A549 (cell line): ENCODE data around the gene GRM7. TPM values are rescaled to one million over a fixed set of nuclear protein-coding genes. Genes with fewer than 3 reads are reported as not detected.

Source experiments
- ATAC-seq, 2 experiments: fragments of 200-7000 bp in 1 of 2; fragments of >200 bp in 1 of 2; cut with Nextera tagmentation in 1 of 2; cut with Tn5 transposase in 1 of 2; 3 replicates each; pipeline versions ENCODE4 v1.8.0 to v1.9.1; 2018 to 2020; ENCODE audit warnings: mild to moderate bottlenecking in 1 of 2, moderate library complexity in 1 of 2
- CTCF ChIA-PET: fragments of 300-600 bp; sonication (Branson Sonifier 250); formaldehyde crosslinking; extraction: SDS; loops from one replicate; lab custom pipeline; 2021; ENCODE audit warnings: antibody characterized with exemption, inconsistent platforms; lab: Yijun Ruan, JAX
- POLR2A ChIA-PET: fragments of 350-600 bp; formaldehyde crosslinking; extraction: SDS; loops from one replicate; lab custom pipeline; 2021; ENCODE audit warnings: antibody characterized with exemption, inconsistent platforms; lab: Yijun Ruan, JAX
- DNase-seq, 2 experiments: peaks; one replicate each; pipeline versions ENCODE4 v3.0.0 to v3.0.0-alpha.2; 2011 to 2016; ENCODE audit warnings: low read depth in 1 of 2, low spot score in 1 of 2
- FAIRE-seq: peaks from 2 replicates; lab custom pipeline; 2011; peaks lifted over from hg19 to GRCh38; lab: Jason Lieb, UNC
- H3K27ac ChIP-seq, 2 experiments: fragments of >200 bp; sonication (Bioruptor Twin); formaldehyde crosslinking; 3 replicates each; pipeline ENCODE4 v1.5.1; 2016 to 2017
- H3K4me1 ChIP-seq: fragments of >200 bp; sonication (Bioruptor Twin); formaldehyde crosslinking; 3 replicates; pipeline ENCODE4 v1.6.1; 2016
- H3K4me2 ChIP-seq: fragments of >200 bp; sonication (Bioruptor Twin); formaldehyde crosslinking; 3 replicates; pipeline ENCODE4 v1.6.1; 2016
- H3K4me3 ChIP-seq: fragments of >200 bp; sonication (Bioruptor Twin); formaldehyde crosslinking; 3 replicates; pipeline ENCODE4 v1.5.1; 2016
- H3K9me3 ChIP-seq: fragments of >200 bp; sonication (Bioruptor Twin); formaldehyde crosslinking; 3 replicates; pipeline ENCODE4 v1.6.1; 2016
- CBX8 ChIP-seq: fragments of 200-600 bp; sonication (generic); IDR thresholded peaks from 2 replicates; pipeline ENCODE4 v1.6.1; 2016
- CEBPB ChIP-seq, 2 experiments: fragments of >200 bp in 1 of 2; sonication (Bioruptor Twin) in 1 of 2; formaldehyde crosslinking in 1 of 2; IDR thresholded peaks; 2 replicates each; pipeline ENCODE4 v1.6.1; 2012 to 2016
- CHD4 ChIP-seq: fragments of 200-600 bp; sonication (generic); IDR thresholded peaks from 2 replicates; pipeline ENCODE4 v1.6.1; 2016; ENCODE audit warnings: antibody characterized with exemption, mild to moderate bottlenecking, borderline replicate concordance
- EHMT2 ChIP-seq: fragments of 200-600 bp; sonication (generic); IDR thresholded peaks from 2 replicates; pipeline ENCODE4 v1.6.1; 2016; ENCODE audit warnings: antibody characterized with exemption, low read depth, mild to moderate bottlenecking, moderate library complexity
- EP300 ChIP-seq, 2 experiments: fragments of >200 bp; sonication (Bioruptor Twin); formaldehyde crosslinking; IDR thresholded peaks; 2 replicates in 1 of 2; 3 replicates in 1 of 2; pipeline ENCODE4 v1.6.1; 2016 to 2017
- FOSL2 ChIP-seq, 2 experiments: fragments of 450-650 bp in 1 of 2; fragments of >200 bp in 1 of 2; sonication (Bioruptor Twin) in 1 of 2; formaldehyde crosslinking; IDR thresholded peaks; 2 replicates each; pipeline versions ENCODE4 v1.5.0 to v1.6.1; 2016 to 2020; ENCODE audit warnings: mild to moderate bottlenecking in 1 of 2, moderate library complexity in 1 of 2
- FOXS1 ChIP-seq: fragments of 250-450 bp; sonication (Bioruptor Pico); IDR thresholded peaks from 2 replicates; pipeline ENCODE4 v1.5.0; 2020; ENCODE audit warnings: mild to moderate bottlenecking, moderate library complexity
- HOXB13 ChIP-seq: fragments of 250-450 bp; sonication (Bioruptor Pico); IDR thresholded peaks from 2 replicates; pipeline ENCODE4 v1.5.0; 2020; ENCODE audit warnings: low read depth, mild to moderate bottlenecking, moderate library complexity
- KDM5A ChIP-seq: fragments of 200-600 bp; sonication (generic); IDR thresholded peaks from 2 replicates; pipeline ENCODE4 v1.6.1; 2016; ENCODE audit warnings: antibody characterized with exemption, mild to moderate bottlenecking
- MAFK ChIP-seq: fragments of 450-650 bp; IDR thresholded peaks from 2 replicates; pipeline ENCODE4 v1.6.1; 2014; ENCODE audit not compliant: partially characterized antibody
- NFE2L2 ChIP-seq: fragments of 150-350 bp; conservative IDR thresholded peaks from 2 replicates; pipeline ENCODE4 v1.6.1; 2014; ENCODE audit warnings: low read length
- NR3C1 ChIP-seq: fragments of >200 bp; sonication (Bioruptor Twin); formaldehyde crosslinking; IDR thresholded peaks from 3 replicates; pipeline ENCODE4 v1.6.1; 2017
- POLR2AphosphoS2 ChIP-seq: conservative IDR thresholded peaks from 2 replicates; pipeline ENCODE4 v1.6.1; 2012; ENCODE audit warnings: low read length, improper control_type of control experiment, inconsistent platforms
- RARB ChIP-seq: fragments of 250-450 bp; sonication (Bioruptor Pico); IDR thresholded peaks from 2 replicates; pipeline ENCODE4 v1.8.0; 2021; ENCODE audit warnings: mild to moderate bottlenecking, moderate library complexity
- RNF2 ChIP-seq: fragments of 200-600 bp; sonication (generic); IDR thresholded peaks from 2 replicates; pipeline ENCODE4 v1.6.1; 2016; ENCODE audit warnings: low read depth, mild to moderate bottlenecking, antibody characterized with exemption, moderate library complexity, borderline replicate concordance
- SMC3 ChIP-seq: fragments of >200 bp; sonication (Bioruptor Twin); formaldehyde crosslinking; IDR thresholded peaks from 3 replicates; pipeline ENCODE4 v1.6.1; 2018; ENCODE audit warnings: inconsistent platforms
- TFCP2L1 ChIP-seq: fragments of 250-450 bp; sonication (Bioruptor Pico); IDR thresholded peaks from 2 replicates; pipeline ENCODE4 v1.5.0; 2021; ENCODE audit warnings: mild to moderate bottlenecking
- ZFP36 ChIP-seq: fragments of 450-650 bp; IDR thresholded peaks from 2 replicates; pipeline ENCODE4 v1.6.1; 2014; ENCODE audit warnings: borderline replicate concordance; ENCODE audit not compliant: partially characterized antibody
- ZSCAN20 ChIP-seq: fragments of 250-450 bp; sonication (Bioruptor Pico); IDR thresholded peaks from 2 replicates; pipeline ENCODE4 v1.8.0; 2022; ENCODE audit warnings: mild to moderate bottlenecking, moderate library complexity
- WGBS: methylation state at CpG from one replicate; pipeline ENCODE4 v1.1.6; 2017; ENCODE audit errors: missing lambda C conversion rate; 5-methylcytosine and 5-hydroxymethylcytosine counted together
- polyA plus RNA-seq, 4 experiments: library from polyadenylated mRNA; depleted of rRNA in 3 of 4; stranded (reverse); fragments of >200 nt; fragmentation: RNase III in 1 of 4; extraction: RNeasy Plus Mini Kit Qiagen cat#74134 plus additional on column Dnase treatment in 1 of 4; gene quantifications; 2 replicates in 3 of 4; 3 replicates in 1 of 4; pipeline ENCODE4 v1.2.3, GENCODE V29; 2011 to 2017
- TF ChIP-seq, protein P1 (sequence below): fragments of >200 bp; sonication (Bioruptor Twin); formaldehyde crosslinking; IDR thresholded peaks from 2 replicates; pipeline ENCODE4 v1.6.1; 2016
- TF ChIP-seq, protein P2 (sequence below): fragments of 250-450 bp; sonication (Bioruptor Pico); IDR thresholded peaks from 2 replicates; pipeline ENCODE4 v1.5.0; 2021; ENCODE audit warnings: mild to moderate bottlenecking, moderate library complexity, borderline replicate concordance
- TF ChIP-seq, protein P3 (sequence below): fragments of 150-350 bp; IDR thresholded peaks from 2 replicates; pipeline ENCODE4 v1.6.1; 2014; ENCODE audit warnings: low read depth, mild to moderate bottlenecking, low read length
- TF ChIP-seq, protein P4 (sequence below): fragments of 250-450 bp; sonication (Bioruptor Pico); IDR thresholded peaks from 2 replicates; pipeline ENCODE4 v1.5.0; 2020; ENCODE audit warnings: low read depth, mild to moderate bottlenecking, moderate library complexity
- TF ChIP-seq, protein P5 (sequence below): fragments of >200 bp; sonication (Bioruptor Twin); formaldehyde crosslinking; IDR thresholded peaks from 3 replicates; pipeline ENCODE4 v1.6.1; 2016

The GRM7 gene
- polyA plus RNA-seq, 2 of the 4 experiments (the other 2 are of a cell fraction) = not detected

DNA sequence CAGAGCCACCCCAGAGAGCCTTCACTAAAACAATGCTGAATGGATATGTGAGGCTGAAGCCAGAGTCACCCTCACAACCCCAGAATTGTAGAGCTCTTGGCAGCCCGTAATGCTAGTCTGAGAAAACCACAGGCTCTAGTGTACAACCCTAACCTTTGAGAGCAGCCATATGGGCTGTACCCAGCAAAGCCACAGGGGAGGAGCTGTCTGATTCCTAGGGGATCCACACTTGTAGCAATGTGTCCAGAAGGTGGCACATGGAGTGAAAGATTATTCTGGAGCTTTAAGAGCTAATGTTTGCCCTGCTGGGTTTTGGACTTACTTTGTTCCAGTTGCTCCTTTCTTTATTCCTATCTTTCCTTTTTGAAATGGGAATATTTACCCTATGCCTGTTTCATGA is 626.8 kb downstream of the GRM7 start:
- CTCF ChIA-PET = no interaction called here
- TF ChIP-seq, protein P1, sequence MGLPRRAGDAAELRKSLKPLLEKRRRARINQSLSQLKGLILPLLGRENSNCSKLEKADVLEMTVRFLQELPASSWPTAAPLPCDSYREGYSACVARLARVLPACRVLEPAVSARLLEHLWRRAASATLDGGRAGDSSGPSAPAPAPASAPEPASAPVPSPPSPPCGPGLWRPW = no peak
- TF ChIP-seq NFE2L2 = no peak
- no peak for TF ChIP-seq RARB
- TF ChIP-seq, protein P2, sequence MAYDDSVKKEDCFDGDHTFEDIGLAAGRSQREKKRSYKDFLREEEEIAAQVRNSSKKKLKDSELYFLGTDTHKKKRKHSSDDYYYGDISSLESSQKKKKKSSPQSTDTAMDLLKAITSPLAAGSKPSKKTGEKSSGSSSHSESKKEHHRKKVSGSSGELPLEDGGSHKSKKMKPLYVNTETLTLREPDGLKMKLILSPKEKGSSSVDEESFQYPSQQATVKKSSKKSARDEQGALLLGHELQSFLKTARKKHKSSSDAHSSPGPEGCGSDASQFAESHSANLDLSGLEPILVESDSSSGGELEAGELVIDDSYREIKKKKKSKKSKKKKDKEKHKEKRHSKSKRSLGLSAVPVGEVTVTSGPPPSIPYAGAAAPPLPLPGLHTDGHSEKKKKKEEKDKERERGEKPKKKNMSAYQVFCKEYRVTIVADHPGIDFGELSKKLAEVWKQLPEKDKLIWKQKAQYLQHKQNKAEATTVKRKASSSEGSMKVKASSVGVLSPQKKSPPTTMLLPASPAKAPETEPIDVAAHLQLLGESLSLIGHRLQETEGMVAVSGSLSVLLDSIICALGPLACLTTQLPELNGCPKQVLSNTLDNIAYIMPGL (CRISPR knock-in tag) = no peak
- no peak for TF ChIP-seq TFCP2L1
- TF ChIP-seq CEBPB (IDR thresholded peaks at IDR 0.05) = no peak
- TF ChIP-seq, protein P3, sequence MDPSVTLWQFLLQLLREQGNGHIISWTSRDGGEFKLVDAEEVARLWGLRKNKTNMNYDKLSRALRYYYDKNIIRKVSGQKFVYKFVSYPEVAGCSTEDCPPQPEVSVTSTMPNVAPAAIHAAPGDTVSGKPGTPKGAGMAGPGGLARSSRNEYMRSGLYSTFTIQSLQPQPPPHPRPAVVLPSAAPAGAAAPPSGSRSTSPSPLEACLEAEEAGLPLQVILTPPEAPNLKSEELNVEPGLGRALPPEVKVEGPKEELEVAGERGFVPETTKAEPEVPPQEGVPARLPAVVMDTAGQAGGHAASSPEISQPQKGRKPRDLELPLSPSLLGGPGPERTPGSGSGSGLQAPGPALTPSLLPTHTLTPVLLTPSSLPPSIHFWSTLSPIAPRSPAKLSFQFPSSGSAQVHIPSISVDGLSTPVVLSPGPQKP = no peak
- TF ChIP-seq, protein P4, sequence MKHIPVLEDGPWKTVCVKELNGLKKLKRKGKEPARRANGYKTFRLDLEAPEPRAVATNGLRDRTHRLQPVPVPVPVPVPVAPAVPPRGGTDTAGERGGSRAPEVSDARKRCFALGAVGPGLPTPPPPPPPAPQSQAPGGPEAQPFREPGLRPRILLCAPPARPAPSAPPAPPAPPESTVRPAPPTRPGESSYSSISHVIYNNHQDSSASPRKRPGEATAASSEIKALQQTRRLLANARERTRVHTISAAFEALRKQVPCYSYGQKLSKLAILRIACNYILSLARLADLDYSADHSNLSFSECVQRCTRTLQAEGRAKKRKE (CRISPR knock-in tag) = no peak
- TF ChIP-seq FOSL2 (IDR thresholded peaks at IDR 0.05) = no peak
- no peak for TF ChIP-seq FOSL2 (CRISPR knock-in tag; IDR thresholded peaks at IDR 0.05)
- no peak for TF ChIP-seq MAFK
- TF ChIP-seq SMC3 = no peak
- TF ChIP-seq KDM5A = no peak
- no peak for TF ChIP-seq ZFP36
- no peak for TF ChIP-seq EHMT2
- TF ChIP-seq POLR2AphosphoS2 = no peak
- TF ChIP-seq RNF2 = no peak
- POLR2A ChIA-PET = no interaction called here
- Histone ChIP-seq H3K4me1 (no peaks in the 10 kb centered on the region), H3K9me3 (no peaks in the 10 kb centered on the region), H3K4me3 (no peak overlapping the region), H3K27ac (no peak overlapping the region), H3K4me2 (no peak overlapping the region)
- ATAC-seq = no peak
- WGBS = 0% methylated on average over 1 of the region's 1 CpG
- peak in 1 of 2 experiments; percentile 7 for DNase-seq
- no peak for FAIRE-seq

DNA sequence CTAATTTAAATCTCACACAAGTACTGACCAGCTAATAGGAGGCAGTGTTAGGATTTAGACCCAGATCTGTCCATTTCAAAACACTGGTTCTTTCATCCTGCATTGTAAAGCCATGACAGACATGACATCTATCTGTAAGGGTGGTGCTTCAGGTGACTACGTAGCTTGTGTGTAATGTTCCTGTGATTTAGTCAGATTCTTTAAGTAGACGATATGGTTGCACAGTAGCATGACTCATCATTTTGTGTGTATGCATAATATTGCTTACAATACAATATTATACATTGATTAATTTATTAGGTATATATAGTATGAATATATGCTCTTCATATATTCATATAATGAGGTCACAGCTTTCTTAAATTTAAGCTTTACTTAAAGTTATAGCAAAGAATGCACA is 628.5 kb downstream of the GRM7 start:
- H3K9me3 ChIP-seq = no peaks in the 10 kb centered on the region
- H3K4me2 ChIP-seq = no peak overlapping the region
- no peak overlapping the region for H3K27ac ChIP-seq
- FAIRE-seq (no peak), DNase-seq (peak in 1 of 2 experiments; percentile 4), ATAC-seq (no peak)
- TF ChIP-seq CHD4 (no peak), FOSL2 (IDR thresholded peaks at IDR 0.05) (no peak), FOSL2 (CRISPR knock-in tag; IDR thresholded peaks at IDR 0.05) (peak; percentile 54; the same call in 1 of the 2 replicates), NFE2L2 (peak; percentile 86), MAFK (peak; percentile 82)
- CTCF ChIA-PET = no interaction called here
- 21% methylated on average over 2 of the region's 2 CpGs for WGBS
- no peak overlapping the region for H3K4me3 ChIP-seq
- POLR2A ChIA-PET = no interaction called here
- no peaks in the 10 kb centered on the region for H3K4me1 ChIP-seq

DNA sequence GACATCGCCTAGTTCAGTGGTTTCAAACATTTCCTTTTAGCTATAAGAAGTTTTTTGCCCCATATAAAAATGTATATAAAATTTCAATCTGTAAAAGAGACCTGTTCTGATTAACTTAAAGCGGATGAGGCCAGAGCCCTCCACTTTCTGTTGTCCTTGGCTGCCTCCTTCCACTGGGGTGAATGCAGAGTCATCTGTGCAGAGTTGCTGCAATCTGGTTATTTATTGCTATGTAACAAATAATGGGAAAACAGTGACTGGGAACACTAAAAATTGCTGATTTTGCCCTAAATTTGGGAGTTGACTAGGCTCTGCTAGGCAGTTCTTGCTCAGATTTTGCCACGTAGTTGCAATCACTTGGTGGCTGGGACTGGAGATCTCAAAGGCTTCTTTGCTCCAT is 637.8 kb downstream of the GRM7 start:
- FAIRE-seq (no peak), ATAC-seq (no peak), DNase-seq (no peak)
- Histone ChIP-seq H3K4me3 (no peak overlapping the region), H3K4me1 (no peaks in the 10 kb centered on the region), H3K4me2 (no peak overlapping the region), H3K9me3 (no peaks in the 10 kb centered on the region), H3K27ac (no peak overlapping the region)
- TF ChIP-seq ZFP36 (no peak), FOSL2 (IDR thresholded peaks at IDR 0.05) (no peak), FOSL2 (CRISPR knock-in tag; IDR thresholded peaks at IDR 0.05) (no peak), RNF2 (no peak), RARB (no peak), HOXB13 (CRISPR knock-in tag) (no peak), EP300 (IDR thresholded peaks at IDR 0.05) (no peak), NR3C1 (no peak), TFCP2L1 (no peak), CBX8 (no peak), KDM5A (no peak), ZSCAN20 (CRISPR knock-in tag) (no peak), FOXS1 (no peak), POLR2AphosphoS2 (no peak)
- TF ChIP-seq, protein P3 = no peak
- TF ChIP-seq, protein P5, sequence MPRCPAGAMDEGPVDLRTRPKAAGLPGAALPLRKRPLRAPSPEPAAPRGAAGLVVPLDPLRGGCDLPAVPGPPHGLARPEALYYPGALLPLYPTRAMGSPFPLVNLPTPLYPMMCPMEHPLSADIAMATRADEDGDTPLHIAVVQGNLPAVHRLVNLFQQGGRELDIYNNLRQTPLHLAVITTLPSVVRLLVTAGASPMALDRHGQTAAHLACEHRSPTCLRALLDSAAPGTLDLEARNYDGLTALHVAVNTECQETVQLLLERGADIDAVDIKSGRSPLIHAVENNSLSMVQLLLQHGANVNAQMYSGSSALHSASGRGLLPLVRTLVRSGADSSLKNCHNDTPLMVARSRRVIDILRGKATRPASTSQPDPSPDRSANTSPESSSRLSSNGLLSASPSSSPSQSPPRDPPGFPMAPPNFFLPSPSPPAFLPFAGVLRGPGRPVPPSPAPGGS = no peak
- 54% methylated on average over 3 of the region's 3 CpGs for WGBS
- ChIA-PET CTCF (no interaction called here), POLR2A (no interaction called here)
